ENCODE measurements around the gene OR2B2.

OR2B2 gene

GRCh38 chr6:27891320-27891875, 20.8 kb downstream of the OR2B2 start:
- peak overlapping the region; percentile 91 for H3K4me2 ChIP-seq (ENCODE audit: low read depth, low read length)
- peak; percentile 19 for DNase-seq
- peak overlapping the region; percentile 98 for H3K27ac ChIP-seq (ENCODE audit: low read length)
- peaks cover 13% of the 10 kb centered on the region for H3K4me1 ChIP-seq (ENCODE audit: low read length)
- H3K9ac ChIP-seq (ENCODE audit: low read length), result peak overlapping the region; percentile 91
- H4K20me1 ChIP-seq (ENCODE audit: insufficient read depth, low read length), result no peaks in the 10 kb centered on the region
- H3K9me3 ChIP-seq (replicated peaks; ENCODE audit: insufficient read depth, low read length), result no peaks in the 10 kb centered on the region
- no peaks in the 10 kb centered on the region for H3K9me2 ChIP-seq (replicated peaks; ENCODE audit: insufficient read depth, low read length)
- peaks cover 57% of the 10 kb centered on the region for H3F3A ChIP-seq (ENCODE audit: insufficient read depth, low read length)
- H3K79me2 ChIP-seq (ENCODE audit: low read length), result no peaks in the 10 kb centered on the region
- H3K36me3 ChIP-seq (replicated peaks; ENCODE audit: insufficient read depth, low read length), result no peaks in the 10 kb centered on the region
- TF ChIP-seq CTCF (IDR thresholded peaks at IDR 0.05; ENCODE audit: low read length) (no peak), EZH2phosphoT487 (IDR thresholded peaks at IDR 0.05; ENCODE audit: low read length) (no peak), EZH2 (optimal IDR thresholded peaks at IDR 0.05; ENCODE audit: low read depth, low read length) (no peak)
- H2AFZ ChIP-seq (ENCODE audit: low read length), result 0 out of 2 replicates have a peak overlapping the region, but pooled peaks have one; percentile 35
- H3K27me3 ChIP-seq (replicated peaks; ENCODE audit: insufficient read depth, low read length), result no peaks in the 10 kb centered on the region
- H3K4me3 ChIP-seq (ENCODE audit: low read length), result peak overlapping the region; percentile 78

- peak overlapping the region; percentile 78 for H3K4me3 ChIP-seq (ENCODE audit: low read length)
- peak; percentile 97 for DNase-seq
- H3K79me2 ChIP-seq (ENCODE audit: low read length), result no peaks in the 10 kb centered on the region
- peak overlapping the region; percentile 91 for H3K9ac ChIP-seq (ENCODE audit: low read length)
- no peaks in the 10 kb centered on the region for H4K20me1 ChIP-seq (ENCODE audit: insufficient read depth, low read length)
- peak overlapping the region; percentile 98 for H3K27ac ChIP-seq (ENCODE audit: low read length)
- H3K4me1 ChIP-seq (ENCODE audit: low read length), result peaks cover 9% of the 10 kb centered on the region
- TF ChIP-seq EZH2 (optimal IDR thresholded peaks at IDR 0.05; ENCODE audit: low read depth, low read length) (no peak), EZH2phosphoT487 (IDR thresholded peaks at IDR 0.05; ENCODE audit: low read length) (no peak), CTCF (IDR thresholded peaks at IDR 0.05; ENCODE audit: low read length) (no peak)
- H3K4me2 ChIP-seq (ENCODE audit: low read depth, low read length), result peak overlapping the region; percentile 91
- peaks cover 57% of the 10 kb centered on the region for H3F3A ChIP-seq (ENCODE audit: insufficient read depth, low read length)
- H3K27me3 ChIP-seq (replicated peaks; ENCODE audit: insufficient read depth, low read length), result no peaks in the 10 kb centered on the region
- H2AFZ ChIP-seq (ENCODE audit: low read length), result 0 out of 2 replicates have a peak overlapping the region, but pooled peaks have one; percentile 35
- H3K36me3 ChIP-seq (replicated peaks; ENCODE audit: insufficient read depth, low read length), result no peaks in the 10 kb centered on the region
- H3K9me2 ChIP-seq (replicated peaks; ENCODE audit: insufficient read depth, low read length), result no peaks in the 10 kb centered on the region
- H3K9me3 ChIP-seq (replicated peaks; ENCODE audit: insufficient read depth, low read length), result no peaks in the 10 kb centered on the region
Observed at GRCh38 chr6:27890445-27891319, 21.5 kb downstream of the OR2B2 start.

- H3K27me3 ChIP-seq (replicated peaks; ENCODE audit: insufficient read depth, low read length), result no peaks in the 10 kb centered on the region
- no peaks in the 10 kb centered on the region for H3K79me2 ChIP-seq (ENCODE audit: low read length)
- H3K4me1 ChIP-seq (ENCODE audit: low read length), result peaks cover 9% of the 10 kb centered on the region
- no peaks in the 10 kb centered on the region for H3K9me3 ChIP-seq (replicated peaks; ENCODE audit: insufficient read depth, low read length)
- H3K9ac ChIP-seq (ENCODE audit: low read length), result peak overlapping the region; percentile 36; the same call in 1 of the 2 replicates
- H4K20me1 ChIP-seq (ENCODE audit: insufficient read depth, low read length), result no peaks in the 10 kb centered on the region
- H3K4me3 ChIP-seq (ENCODE audit: low read length), result peak overlapping the region; percentile 45
- peak overlapping the region; percentile 91 for H3K4me2 ChIP-seq (ENCODE audit: low read depth, low read length)
- H3K27ac ChIP-seq (ENCODE audit: low read length), result peak overlapping the region; percentile 98
- no peak for TF ChIP-seq EZH2phosphoT487 (IDR thresholded peaks at IDR 0.05; ENCODE audit: low read length)
- TF ChIP-seq EZH2 (optimal IDR thresholded peaks at IDR 0.05; ENCODE audit: low read depth, low read length), result no peak
- no peak for TF ChIP-seq CTCF (IDR thresholded peaks at IDR 0.05; ENCODE audit: low read length)
- H3F3A ChIP-seq (ENCODE audit: insufficient read depth, low read length), result peaks cover 52% of the 10 kb centered on the region
- H2AFZ ChIP-seq (ENCODE audit: low read length), result no peak overlapping the region
- peak; percentile 58 for DNase-seq
- no peaks in the 10 kb centered on the region for H3K9me2 ChIP-seq (replicated peaks; ENCODE audit: insufficient read depth, low read length)
- H3K36me3 ChIP-seq (replicated peaks; ENCODE audit: insufficient read depth, low read length), result no peaks in the 10 kb centered on the region
Observed at GRCh38 chr6:27889628-27890444, 22.4 kb downstream of the OR2B2 start.

All from MM.1S (cell line).